ENCODE results near the gene HSD17B8.

Gene HSD17B8

DNA sequence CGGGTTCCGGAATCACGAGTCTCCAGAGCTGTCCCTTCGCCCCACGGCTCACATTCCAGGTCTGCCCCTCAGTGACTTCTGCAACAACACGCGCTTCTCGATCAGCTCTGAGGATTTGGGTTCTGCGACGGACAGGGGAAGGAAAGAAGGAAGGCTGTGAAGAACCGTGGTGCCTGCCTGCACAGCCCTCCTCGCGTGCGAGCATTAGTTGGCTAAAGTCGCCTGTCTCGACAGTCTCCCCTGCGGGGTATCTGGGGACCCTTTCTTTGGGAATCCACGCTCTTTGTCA, 44.1 kb downstream of the HSD17B8 start:
- TF ChIP-seq GATA2 (IDR thresholded peaks at IDR 0.05; ENCODE audit: low read depth, low read length) (no peak), GATA3 (IDR thresholded peaks at IDR 0.05; ENCODE audit: low read depth, low read length) (no peak)

DNA sequence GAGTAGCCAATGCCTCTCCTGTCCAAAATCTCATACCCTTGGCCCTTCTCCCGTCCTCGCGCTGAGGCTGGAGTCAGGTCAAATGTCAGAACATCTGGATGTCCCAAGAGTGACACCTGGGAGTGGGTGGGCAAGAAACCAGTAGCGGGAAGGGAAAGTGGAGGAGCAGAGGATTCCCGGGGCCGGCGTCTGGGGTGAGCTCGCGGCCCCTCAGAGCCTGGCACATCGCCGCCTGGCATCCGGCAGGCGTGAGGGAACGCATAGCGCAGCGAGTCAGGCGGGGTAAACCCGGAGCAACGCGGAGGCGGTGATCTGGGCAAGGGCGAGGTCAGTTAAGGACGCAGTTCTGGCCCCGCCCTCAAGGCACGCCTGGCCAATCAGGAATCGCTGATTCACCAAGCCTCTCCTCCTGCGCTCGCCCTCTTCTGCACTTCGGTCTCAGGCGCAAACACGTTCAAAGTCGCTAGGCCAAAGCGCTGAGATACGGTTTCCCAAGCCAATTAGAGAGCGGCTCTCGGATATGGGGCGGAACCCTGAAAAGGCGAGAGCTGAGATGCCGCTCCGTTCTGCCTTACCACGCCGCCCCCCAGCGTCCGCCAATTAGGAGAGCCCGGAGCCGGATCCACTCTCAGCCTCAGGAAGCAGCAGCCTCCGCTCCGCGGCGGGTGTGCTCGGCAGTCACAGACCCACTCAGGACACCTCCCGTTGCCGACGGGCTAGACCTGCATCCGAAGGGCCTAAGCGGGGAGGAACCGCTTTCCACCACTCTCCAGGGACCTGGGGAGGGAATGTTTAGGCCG, 44.7 kb downstream of the HSD17B8 start:
- TF ChIP-seq GATA3 (IDR thresholded peaks at IDR 0.05; ENCODE audit: low read depth, low read length) (no peak), GATA2 (IDR thresholded peaks at IDR 0.05; ENCODE audit: low read depth, low read length) (no peak; the same call in 1 of the 2 replicates)

DNA sequence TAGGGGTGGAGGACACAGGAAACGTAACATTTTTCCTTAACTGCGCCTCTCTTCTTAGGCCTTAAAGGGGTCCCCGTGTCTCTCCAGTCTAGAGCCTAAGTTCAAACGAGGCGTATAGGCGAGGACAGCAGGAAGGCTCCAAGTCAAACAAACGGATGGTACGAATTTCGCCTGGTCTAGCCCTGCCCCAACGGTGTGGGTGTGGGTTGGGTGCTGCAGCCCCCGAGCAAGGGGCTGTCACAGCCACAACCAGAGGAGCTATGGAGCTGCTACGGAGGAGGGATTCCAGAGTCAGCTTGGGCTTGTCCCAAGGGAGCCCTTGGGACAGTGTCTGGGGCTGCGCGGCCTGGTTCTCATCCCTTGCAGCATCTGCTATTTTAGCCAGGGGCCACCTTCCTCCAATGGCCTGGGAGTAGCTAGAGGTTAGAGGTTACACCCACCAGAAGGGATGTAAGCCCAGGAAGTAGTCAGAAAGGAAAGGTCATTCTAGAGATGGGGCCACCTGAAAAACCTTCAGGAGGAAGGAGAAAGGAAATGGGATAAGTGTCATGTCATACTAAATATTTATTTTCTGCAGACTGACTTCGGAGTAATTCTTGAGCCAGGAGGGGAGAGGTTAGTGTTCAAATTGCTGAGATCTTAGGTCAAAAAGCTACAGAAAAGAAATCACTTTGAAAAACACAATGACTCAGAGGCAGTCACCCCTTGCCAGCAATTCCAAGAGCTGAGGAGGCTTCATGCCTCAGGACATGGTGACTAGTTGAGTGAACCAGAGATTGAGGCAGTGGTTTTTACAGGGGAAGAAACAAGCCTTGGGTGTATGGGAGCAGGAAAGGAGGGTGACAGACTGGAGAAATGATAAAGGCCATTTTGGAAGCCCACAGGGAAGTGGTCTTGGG, 45.5 kb downstream of the HSD17B8 start:
- TF ChIP-seq GATA3 (IDR thresholded peaks at IDR 0.05; ENCODE audit: low read depth, low read length): no peak
- TF ChIP-seq GATA2 (IDR thresholded peaks at IDR 0.05; ENCODE audit: low read depth, low read length): no peak

DNA sequence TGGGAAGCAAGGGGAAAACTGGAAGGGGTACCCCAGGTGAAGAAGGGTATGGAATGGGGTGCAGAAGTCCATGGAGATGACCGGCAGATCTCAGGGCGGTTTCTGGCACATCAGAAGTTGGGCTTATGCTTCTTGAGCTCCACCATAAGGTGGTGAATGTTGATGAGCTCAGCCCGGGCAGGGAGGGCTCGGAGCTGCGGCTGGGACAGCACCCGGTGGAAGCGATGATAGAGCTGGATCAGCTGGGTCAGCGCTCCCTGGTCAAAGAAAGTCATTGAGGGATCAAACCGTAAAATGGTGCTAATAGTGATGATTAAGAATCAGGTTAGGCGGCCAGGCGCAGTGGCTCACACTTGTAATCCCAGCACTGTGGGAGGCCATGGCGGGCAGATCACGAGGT, 46.3 kb downstream of the HSD17B8 start:
- TF ChIP-seq GATA3 (IDR thresholded peaks at IDR 0.05; ENCODE audit: low read depth, low read length) (no peak), GATA2 (IDR thresholded peaks at IDR 0.05; ENCODE audit: low read depth, low read length) (no peak)

DNA sequence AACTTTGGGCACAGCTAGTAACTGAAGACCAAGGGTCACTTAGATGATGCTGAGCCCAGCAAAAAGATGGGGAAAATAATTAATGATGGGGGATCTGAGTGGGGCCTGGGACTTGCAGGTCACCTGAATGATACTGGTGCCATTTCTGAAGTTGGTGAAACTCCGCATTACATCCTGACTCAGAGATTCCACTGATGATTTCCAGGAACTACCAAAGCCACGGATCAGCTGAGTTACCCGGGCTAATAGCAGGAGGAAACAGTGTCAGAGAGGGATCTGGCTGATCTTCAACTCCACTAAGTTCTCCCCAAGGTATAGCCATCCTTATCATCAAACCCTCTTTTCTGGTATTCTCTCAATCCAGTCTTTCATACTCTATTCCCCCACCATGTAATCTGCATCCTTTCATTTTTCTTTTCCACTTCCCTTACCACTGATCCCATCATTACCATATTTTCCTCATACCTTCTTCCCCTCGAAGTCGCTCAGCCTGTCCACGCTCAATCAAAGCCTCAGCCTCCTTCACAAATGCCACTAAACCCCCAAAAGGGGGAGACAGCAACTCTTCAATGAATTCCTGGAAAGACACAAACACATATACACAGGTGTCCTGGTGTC, 47.0 kb downstream of the HSD17B8 start:
- TF ChIP-seq GATA2 (IDR thresholded peaks at IDR 0.05; ENCODE audit: low read depth, low read length): no peak
- TF ChIP-seq GATA3 (IDR thresholded peaks at IDR 0.05; ENCODE audit: low read depth, low read length): no peak

DNA sequence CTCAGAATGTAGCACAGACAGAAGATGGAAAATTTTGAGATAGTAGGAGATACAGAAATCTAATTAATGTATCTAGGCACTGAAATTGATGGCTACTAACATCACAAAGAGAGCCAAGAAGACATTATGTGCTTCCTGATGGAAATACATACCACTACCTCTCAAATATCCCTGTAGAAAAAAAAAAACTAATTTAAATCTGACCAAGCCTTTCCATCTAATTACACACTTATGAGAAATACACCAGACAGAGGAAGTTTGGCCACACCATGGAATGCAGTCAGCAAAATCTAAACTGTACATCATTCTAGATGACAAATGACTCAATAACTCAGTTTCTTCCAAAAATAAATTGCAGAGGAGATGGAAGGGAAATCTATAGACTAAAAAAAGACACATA, 48.3 kb downstream of the HSD17B8 start:
- TF ChIP-seq GATA2 (IDR thresholded peaks at IDR 0.05; ENCODE audit: low read depth, low read length): no peak
- TF ChIP-seq GATA3 (IDR thresholded peaks at IDR 0.05; ENCODE audit: low read depth, low read length): no peak

DNA sequence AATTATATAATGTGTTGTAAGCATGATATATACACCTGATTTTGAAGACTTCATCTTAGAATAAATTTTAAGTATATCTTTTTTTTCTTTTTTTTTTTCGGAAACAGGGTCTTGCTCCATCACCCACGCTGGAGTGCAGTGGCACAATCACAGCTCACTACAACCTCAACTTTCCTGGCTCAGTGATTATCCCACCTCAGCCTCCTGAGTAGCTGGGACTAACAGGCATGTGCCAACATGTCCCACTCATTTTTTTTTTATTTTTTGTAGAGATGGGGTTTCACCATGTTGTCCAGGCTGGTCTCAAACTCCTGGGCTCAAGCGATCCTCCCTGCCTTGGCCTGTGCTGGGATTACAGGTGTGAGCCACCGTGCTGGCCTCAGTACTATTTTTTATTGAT, 50.1 kb downstream of the HSD17B8 start:
- TF ChIP-seq GATA3 (IDR thresholded peaks at IDR 0.05; ENCODE audit: low read depth, low read length) (no peak), GATA2 (IDR thresholded peaks at IDR 0.05; ENCODE audit: low read depth, low read length) (no peak)

All from SH-SY5Y (cell line).